Measurements from ENCODE around the gene BEND4.

- TF ChIP-seq CTCF (IDR thresholded peaks at IDR 0.05) (no peak), POLR2A (IDR thresholded peaks at IDR 0.05) (no peak)
Measured at GRCh38 chr4:42112846-42113245, 39.6 kb downstream of the BEND4 start.
